OCI-M2 (cell line): ENCODE data around the gene CDC42EP5.

ENCODE experiments used
- DNase-seq: peaks from one replicate; lab custom pipeline; 2025; ENCODE audit not compliant: unreplicated experiment; lab: John Stamatoyannopoulos, UW

CDC42EP5 gene

GRCh38 chr19:54462655-54463530 is 10.2 kb downstream of the CDC42EP5 start:
- DNase-seq, result peak; percentile 25

- DNase-seq, result no peak
These were observed 10.9 kb downstream of the CDC42EP5 start for GRCh38 chr19:54462047-54462654.

- no peak for DNase-seq
These were observed 11.5 kb downstream of the CDC42EP5 start for GRCh38 chr19:54461613-54462012.

DNA sequence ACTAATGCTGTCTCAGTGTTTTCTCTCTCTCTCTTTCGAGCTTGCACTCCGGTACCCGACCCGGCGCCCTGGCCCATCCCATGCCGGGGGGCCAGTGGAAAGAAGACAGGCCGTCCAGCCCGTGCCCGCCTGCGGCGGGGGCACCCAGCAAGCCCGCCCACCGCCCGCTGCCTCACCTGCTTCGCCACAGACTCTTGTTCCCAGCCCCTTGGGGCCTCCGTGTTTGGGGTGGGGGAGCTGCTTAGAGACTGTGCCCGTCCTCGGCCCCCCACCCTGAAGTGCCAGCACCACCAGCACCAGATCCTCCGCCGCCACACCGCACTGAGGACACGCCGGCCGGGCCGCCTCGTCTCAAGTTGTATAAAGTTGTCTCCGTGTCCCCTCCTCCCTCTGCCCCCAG is 11.9 kb downstream of the CDC42EP5 start:
- DNase-seq, result no peak

GRCh38 chr19:54460230-54461005 is 12.7 kb downstream of the CDC42EP5 start:
- no peak for DNase-seq

GRCh38 chr19:54459282-54460229 is 13.5 kb downstream of the CDC42EP5 start:
- DNase-seq, result no peak

- DNase-seq, result no peak
These were observed 14.3 kb downstream of the CDC42EP5 start for GRCh38 chr19:54458648-54459281.

DNA sequence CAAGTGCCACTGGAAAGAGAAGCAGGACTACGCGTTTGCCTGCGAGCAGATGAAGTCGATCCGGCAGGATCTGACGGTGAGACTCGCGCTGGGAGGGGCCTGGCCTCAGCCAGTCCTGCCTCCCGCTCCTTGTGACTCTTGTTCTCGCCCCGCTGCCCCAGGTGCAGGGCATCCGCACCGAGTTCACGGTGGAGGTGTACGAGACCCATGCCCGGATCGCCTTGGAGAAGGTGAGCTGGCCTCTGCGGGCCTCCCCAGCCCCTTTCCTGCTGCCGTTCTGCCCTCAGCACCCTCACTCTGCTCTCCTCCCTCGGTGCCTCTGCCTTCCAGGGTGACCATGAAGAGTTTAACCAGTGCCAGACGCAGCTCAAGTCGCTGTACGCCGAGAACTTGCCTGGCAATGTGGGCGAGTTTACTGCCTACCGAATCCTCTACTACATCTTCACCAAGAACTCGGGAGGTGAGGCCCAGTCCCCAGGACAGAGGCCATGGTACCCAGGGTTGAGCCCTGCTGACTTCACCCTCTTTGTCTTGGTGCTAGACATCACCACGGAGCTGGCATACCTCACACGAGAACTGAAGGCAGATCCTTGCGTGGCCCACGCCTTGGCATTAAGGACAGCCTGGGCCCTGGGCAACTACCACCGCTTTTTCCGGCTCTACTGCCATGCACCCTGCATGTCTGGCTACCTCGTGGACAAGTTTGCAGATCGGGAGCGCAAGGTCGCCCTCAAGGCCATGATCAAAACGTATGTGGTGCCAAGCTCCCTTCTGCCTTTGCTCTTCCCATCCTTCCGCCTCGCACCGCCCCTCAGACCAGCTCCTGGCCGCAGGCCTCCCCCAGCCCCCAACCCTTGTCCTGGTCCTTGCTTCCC is 15.1 kb downstream of the CDC42EP5 start:
- DNase-seq, result no peak

DNA sequence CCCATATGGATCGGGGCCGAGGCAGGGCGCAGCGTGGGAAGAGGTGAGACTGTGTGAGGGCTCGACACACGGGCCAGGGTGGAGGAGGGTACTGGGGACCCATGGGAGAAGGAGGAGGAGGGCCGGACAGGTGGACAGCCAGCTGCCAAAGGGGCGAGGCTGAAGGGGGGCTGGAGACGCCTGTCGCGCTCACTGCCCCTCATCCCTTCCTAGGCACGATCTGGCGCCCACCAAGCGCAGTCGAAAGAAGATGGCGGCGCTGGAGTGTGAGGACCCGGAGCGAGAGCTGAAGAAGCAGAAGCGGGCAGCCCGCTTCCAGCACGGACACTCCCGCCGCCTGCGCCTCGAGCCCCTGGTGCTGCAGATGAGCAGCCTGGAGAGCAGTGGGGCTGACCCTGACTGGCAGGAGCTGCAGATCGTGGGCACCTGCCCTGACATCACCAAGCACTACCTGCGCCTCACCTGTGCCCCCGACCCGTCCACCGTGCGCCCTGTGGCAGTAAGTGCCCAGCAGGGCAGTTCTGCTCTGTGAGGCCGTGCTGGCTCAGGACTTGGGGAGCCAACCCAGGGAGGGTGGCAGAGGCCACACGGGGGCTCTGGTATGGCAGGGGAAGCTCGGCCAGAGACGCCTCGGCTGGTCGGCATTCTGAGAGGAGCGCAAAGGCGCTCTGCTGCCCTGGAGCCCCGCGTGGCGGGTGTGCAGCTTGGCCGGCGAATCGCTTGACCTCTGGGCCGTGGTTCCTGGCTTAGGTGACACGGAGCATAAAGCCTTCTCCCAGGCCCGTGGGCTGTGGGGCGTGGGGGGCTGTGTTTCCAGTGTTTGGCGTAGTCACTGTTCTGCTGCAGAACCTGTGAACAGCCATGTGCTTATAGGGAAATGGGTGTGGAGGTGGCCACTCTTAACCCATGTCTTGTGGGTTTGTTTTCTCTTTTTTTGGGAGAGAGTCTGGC is 16.4 kb downstream of the CDC42EP5 start:
- DNase-seq, result no peak

DNA sequence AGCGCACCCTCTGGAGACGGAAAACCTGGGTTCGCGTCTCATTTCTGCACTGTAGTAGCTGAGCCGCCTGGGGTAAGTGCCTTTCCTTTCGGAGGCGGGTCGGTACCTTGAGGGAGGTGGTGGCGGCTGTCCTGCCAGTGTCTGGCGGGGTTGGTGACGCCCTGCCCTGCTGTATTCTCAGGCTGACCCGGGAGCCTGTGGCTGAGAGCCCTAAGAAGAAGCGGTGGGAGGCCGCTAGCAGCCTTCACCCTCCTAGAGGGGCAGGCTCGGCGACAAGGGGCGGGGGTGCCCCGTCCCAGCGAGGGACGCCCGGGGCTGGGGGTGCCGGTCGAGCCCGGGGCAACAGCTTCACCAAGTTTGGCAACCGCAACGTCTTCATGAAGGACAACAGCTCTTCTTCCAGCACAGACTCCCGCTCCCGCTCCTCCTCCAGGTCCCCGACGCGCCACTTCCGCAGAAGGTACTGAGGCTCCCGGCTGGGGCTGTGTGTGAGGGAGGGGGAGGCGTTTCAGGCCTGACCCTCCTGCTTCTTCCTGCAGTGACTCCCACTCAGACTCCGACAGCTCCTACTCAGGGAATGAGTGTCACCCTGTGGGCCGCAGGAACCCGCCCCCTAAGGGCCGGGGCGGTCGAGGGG is 17.2 kb downstream of the CDC42EP5 start:
- no peak for DNase-seq

DNA sequence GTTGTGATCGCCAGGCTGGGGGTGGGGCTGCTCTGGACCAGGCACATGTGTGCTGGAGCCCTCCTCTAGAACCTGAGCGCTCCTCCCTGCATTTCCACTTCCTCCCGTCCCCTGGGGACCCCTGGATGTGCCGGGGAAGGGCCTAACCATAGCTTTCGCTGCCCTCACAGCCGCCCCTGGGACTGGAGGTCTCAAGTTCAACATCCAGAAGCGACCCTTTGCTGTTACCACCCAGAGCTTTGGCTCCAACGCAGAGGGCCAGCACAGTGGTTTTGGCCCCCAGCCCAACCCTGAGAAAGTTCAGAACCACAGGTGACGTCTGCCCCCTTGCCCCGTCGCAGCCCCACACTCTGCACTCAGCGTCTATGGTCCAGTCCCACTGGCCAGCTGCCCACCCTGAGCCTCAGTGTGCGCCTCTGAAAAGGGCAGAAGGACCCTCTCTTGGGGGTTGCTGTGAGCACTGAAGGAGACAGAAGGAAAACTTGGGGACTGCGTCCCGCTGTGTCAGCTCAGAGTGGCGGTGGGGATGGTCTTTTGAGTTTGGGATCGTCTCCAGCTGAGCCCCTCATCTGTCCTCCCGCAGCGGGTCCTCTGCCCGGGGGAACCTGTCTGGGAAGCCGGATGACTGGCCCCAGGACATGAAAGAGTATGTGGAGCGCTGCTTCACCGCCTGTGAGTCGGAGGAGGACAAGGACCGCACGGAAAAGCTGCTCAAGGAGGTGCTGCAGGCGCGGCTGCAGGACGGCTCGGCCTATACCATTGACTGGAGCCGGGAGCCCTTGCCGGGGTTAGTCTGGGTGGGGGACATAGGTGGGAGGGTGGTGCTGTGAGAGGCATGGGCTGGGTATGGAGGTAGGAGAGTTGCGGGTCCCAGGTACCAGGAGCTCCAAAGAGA is 18.1 kb downstream of the CDC42EP5 start:
- no peak for DNase-seq

DNA sequence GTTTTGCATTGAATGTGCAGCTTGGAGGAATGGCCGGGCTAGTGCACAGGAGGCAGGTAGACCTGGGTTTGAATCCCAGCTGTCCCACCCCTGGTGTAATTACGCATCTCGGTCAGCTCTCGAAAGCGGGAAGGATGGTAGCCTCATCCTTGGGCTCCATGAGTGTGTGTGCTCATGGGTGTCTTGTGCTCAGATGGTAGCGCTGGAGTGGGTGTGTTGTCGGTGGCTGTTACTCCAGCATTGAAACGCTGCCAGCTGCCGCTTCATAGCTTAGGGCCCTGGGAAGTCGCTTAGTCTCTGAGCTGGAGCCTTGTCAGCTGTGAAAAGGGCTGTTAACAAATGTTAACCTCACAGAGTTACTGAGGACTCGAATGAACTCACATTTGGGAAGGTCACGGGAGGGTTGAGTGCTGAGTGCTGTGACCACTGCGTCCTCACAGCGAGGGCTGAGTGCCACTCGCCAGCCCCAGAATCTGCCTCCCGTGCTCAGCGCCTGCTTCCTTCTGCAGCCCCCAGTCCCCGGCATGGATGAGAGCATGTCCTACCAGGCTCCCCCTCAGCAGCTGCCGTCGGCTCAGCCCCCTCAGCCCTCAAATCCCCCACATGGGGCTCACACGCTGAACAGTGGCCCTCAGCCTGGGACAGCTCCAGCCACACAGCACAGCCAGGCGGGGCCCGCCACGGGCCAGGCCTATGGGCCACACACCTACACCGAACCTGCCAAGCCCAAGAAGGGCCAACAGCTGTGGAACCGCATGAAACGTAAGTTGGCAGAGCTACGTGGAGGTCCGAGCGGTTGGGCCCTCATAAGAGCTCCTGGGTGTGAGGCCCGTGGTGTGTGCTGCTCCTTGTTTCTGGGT is 18.9 kb downstream of the CDC42EP5 start:
- DNase-seq, result no peak

- DNase-seq, result no peak
These were observed 20.5 kb downstream of the CDC42EP5 start for GRCh38 chr19:54452626-54453025.

- DNase-seq, result no peak
These were observed 21.1 kb downstream of the CDC42EP5 start for GRCh38 chr19:54451997-54452396.

DNA sequence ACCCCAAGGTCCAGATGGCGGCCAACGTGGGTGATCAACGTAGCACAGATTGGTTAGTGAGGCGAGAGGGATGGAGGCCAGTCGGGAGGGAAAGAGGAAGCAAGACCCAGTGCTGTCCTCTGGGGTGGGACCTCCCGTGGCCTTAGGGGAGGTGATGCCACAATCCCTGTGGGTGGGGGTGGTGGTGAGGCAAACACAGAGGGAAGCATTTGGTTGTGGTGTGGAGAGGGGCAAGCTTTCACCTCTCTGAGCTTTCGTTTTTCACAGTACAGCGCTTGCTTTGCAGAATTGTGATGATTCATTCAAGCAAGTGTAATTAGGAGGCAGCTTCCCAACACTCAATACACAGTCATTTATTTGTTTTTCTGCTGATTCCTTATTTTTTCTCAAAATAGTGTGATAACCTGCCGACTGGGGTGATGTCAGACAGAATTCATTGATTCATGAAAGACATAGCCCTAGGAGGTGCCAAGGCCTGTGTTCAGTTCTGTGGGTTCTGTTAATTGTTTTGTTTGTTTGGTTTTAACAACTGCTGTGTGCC is 21.7 kb downstream of the CDC42EP5 start:
- no peak for DNase-seq
